ENCODE measurements around the gene CLDN15.

DNA sequence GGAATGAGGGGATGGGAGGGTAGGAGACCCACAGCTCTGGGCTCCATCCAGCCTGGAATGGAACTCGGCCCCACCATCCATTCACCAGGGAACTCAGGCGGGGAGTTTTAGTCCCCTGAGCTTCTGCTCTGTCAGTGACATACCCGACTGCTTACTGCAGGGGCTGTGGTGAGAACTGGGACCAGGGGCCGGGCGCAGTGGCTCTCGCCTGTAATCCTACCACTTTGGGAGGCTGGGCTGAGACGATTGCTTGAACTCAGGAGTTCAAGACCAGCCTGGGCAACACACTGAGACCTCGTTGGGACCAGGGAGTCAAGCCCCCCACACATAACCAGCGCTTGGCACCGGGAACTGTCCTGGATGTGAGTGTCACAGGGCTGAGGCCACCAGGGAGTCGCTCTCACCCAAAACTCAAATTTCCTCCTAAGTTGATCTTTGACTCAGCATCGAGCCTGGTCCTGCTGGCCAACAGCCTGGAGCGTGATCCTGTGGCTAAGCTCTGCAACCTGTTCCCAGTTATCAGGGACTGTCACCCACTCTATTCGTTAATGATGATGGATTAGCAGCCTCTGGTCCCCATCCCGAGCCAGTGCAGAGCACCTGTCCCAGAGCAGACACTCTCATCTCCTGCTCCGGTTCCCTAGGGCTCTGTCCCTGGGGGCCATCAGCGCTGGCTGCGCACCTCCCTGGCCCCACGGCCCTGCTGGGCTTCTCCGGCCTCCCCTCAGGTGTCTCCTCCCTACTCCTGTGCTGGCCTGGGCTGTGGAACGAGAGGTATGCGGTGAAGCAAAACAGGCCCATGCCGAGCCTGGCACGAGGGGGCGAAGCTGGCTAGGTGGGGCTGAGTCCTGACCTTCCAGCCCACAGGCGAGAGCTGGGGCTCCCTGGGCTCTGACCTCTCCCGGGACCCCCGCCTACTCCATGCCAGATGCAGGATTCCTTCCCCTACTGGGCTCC, 902 bp upstream of the CLDN15 start:
- TF ChIP-seq TAF1 (IDR thresholded peaks at IDR 0.05; ENCODE audit: low read depth, low read length) (no peak), POLR2A (IDR thresholded peaks at IDR 0.05; ENCODE audit: low read depth, low read length) (no peak), POLR2AphosphoS5 (IDR thresholded peaks at IDR 0.05; ENCODE audit: low read depth, low read length) (no peak), SPI1 (IDR thresholded peaks at IDR 0.05; ENCODE audit: low read depth, low read length) (no peak), PAX5 (IDR thresholded peaks at IDR 0.05; ENCODE audit: insufficient read depth, low read length, severe bottlenecking) (no peak), POU2F2 (IDR thresholded peaks at IDR 0.05; ENCODE audit: low read depth, low read length) (no peak)
